Measurements from ENCODE around the gene MXRA7.

- TF ChIP-seq SUZ12 (IDR thresholded peaks at IDR 0.05; ENCODE audit: extremely low read depth, insufficient read depth, insufficient read length) (no peak), YY1 (IDR thresholded peaks at IDR 0.05; ENCODE audit: insufficient read depth, insufficient read length) (no peak)
These were observed 32.2 kb upstream of the MXRA7 start for GRCh38 chr17:76742958-76743357.

Data from NT2/D1 (cell line).